Spleen (tissue), 7 donors: Measurements from ENCODE around the gene VENTX.

Experiments
- CTCF ChIP-seq, 11 experiments: fragments of 200-600 bp in 7 of 11; fragments of 450-650 bp in 4 of 11; sonication (generic) in 4 of 11; IDR thresholded peaks in 8 of 11; conservative IDR thresholded peaks in 3 of 11; 1 replicate in 7 of 11; 2 replicates in 4 of 11; pipeline versions ENCODE4 v1.4.0 to v1.8.0; 2016 to 2021; ENCODE audit warnings: antibody characterized with exemption in 11 of 11, inconsistent platforms in 4 of 11, mild to moderate bottlenecking in 1 of 11
- POLR2A ChIP-seq, 3 donors: fragments of 450-650 bp; IDR thresholded peaks; one replicate each; pipeline ENCODE4 v1.5.1; 2017; ENCODE audit warnings: antibody characterized with exemption in 3 of 3, mild to moderate bottlenecking in 1 of 3
- POLR2AphosphoS5 ChIP-seq, 3 donors: sonication (generic); formaldehyde crosslinking; IDR thresholded peaks; one replicate each; pipeline ENCODE4 v1.5.1; 2017; ENCODE audit warnings: antibody characterized with exemption in 3 of 3
- donor health status: DM: no; HTN: no; CAD: no; lungs with moderate emphysema.
- donor health status: DM: no; HTN: no; CAD: no.
- donor health status: DM: no; HTN: no; CAD: no.

- TF ChIP-seq CTCF (IDR thresholded peaks at IDR 0.05 in 8 of 11, conservative IDR thresholded peaks at IDR 0.05 in 3 of 11) (no peak), POLR2A (IDR thresholded peaks at IDR 0.05) (no peak), POLR2AphosphoS5 (IDR thresholded peaks at IDR 0.05) (no peak)
Observed at GRCh38 chr10:133221331-133221730, 16.3 kb upstream of the VENTX start.
